ENCODE measurements around the gene SVBP.
"Not testable (repeated sequence)": the region's sequence is repeated elsewhere in the genome, so short reads cannot be mapped to it uniquely, and the experiment has no call there.

Gene SVBP

GRCh38 chr1:42816585-42817439 is at the start of gene SVBP, which contains the start of gene ERMAP:
SVBP (minus strand) TSS chr1:42817397; CDS start chr1:42816544, 853 bp downstream.
ERMAP (plus strand) TSS chr1:42817122; CDS start chr1:42830449, 13,327 bp downstream.
- DNase-seq: peak; percentile 100

- no peak for DNase-seq
These were observed 49.4 kb upstream of the SVBP start for GRCh38 chr1:42866549-42866948.

GRCh38 chr1:42861014-42861399 is 43.8 kb upstream of the SVBP start:
- no peak for DNase-seq

- no peak for DNase-seq
These were observed 43.3 kb upstream of the SVBP start for GRCh38 chr1:42860339-42861013.

GRCh38 chr1:42859366-42859765 is 42.2 kb upstream of the SVBP start:
- DNase-seq: not testable (repeated sequence)

GRCh38 chr1:42856554-42856953 is 39.4 kb upstream of the SVBP start:
- DNase-seq: not testable (repeated sequence)

- DNase-seq: no peak
These were observed 36.1 kb upstream of the SVBP start for GRCh38 chr1:42853116-42853884.

- DNase-seq: no peak
These were observed 35.4 kb upstream of the SVBP start for GRCh38 chr1:42852608-42852980.

GRCh38 chr1:42851960-42852607 is 34.9 kb upstream of the SVBP start:
- no peak for DNase-seq

GRCh38 chr1:42851420-42851819 is 34.2 kb upstream of the SVBP start:
- DNase-seq: no peak

- DNase-seq: no peak
These were observed 32.7 kb upstream of the SVBP start for GRCh38 chr1:42849944-42850343.

GRCh38 chr1:42848823-42849537 is 31.8 kb upstream of the SVBP start:
- DNase-seq: no peak

- DNase-seq: no peak
These were observed 30.7 kb upstream of the SVBP start for GRCh38 chr1:42847721-42848460.

- no peak for DNase-seq
These were observed 30.0 kb upstream of the SVBP start for GRCh38 chr1:42847111-42847595.

- DNase-seq: peak; percentile 100
These were observed 29.3 kb upstream of the SVBP start, which contains the start of gene ZNF691 for GRCh38 chr1:42846257-42847110. ZNF691 (plus strand) TSS chr1:42846613; CDS start chr1:42849659, 3,046 bp downstream.

- DNase-seq: no peak
These were observed 28.7 kb upstream of the SVBP start for GRCh38 chr1:42845866-42846256.

- DNase-seq: no peak
These were observed 28.0 kb upstream of the SVBP start for GRCh38 chr1:42845193-42845592.

- DNase-seq: no peak
These were observed 27.5 kb upstream of the SVBP start for GRCh38 chr1:42844592-42845140.

GRCh38 chr1:42841440-42842147 is 24.4 kb upstream of the SVBP start:
- no peak for DNase-seq
